Fibroblast of the aortic adventitia (primary cell): ENCODE results near the gene ZNF184. TPM values are rescaled to one million over a fixed set of nuclear protein-coding genes. Genes with fewer than 3 reads are reported as not detected.

Experiments used
- DNase-seq: peaks from one replicate; pipeline ENCODE4 v3.0.0-alpha.2; 2010; ENCODE audit warnings: low read depth
- H3K4me3 ChIP-seq: 2 replicates; pipeline ENCODE4 v1.5.1; 2011; ENCODE audit warnings: low read depth, mild to moderate bottlenecking, control low read depth, low read length, moderate library complexity
- total RNA-seq: library from RNA; depleted of rRNA; stranded (reverse); fragments of >200 nt; gene quantifications from 2 replicates; pipeline ENCODE4 v1.2.3, GENCODE V29; 2012; ENCODE audit warnings: low replicate concordance
- TF ChIP-seq, protein P1 (sequence below): IDR thresholded peaks from 2 replicates; pipeline ENCODE4 v1.5.1; 2011; ENCODE audit warnings: mild to moderate bottlenecking, low read length, control low read depth, inconsistent platforms; ENCODE audit not compliant: insufficient read depth

Gene ZNF184
- total RNA-seq, 1 donor: 12.2 TPM

- H3K4me3 ChIP-seq: no peak overlapping the region
- DNase-seq: no peak
- TF ChIP-seq, protein P1, sequence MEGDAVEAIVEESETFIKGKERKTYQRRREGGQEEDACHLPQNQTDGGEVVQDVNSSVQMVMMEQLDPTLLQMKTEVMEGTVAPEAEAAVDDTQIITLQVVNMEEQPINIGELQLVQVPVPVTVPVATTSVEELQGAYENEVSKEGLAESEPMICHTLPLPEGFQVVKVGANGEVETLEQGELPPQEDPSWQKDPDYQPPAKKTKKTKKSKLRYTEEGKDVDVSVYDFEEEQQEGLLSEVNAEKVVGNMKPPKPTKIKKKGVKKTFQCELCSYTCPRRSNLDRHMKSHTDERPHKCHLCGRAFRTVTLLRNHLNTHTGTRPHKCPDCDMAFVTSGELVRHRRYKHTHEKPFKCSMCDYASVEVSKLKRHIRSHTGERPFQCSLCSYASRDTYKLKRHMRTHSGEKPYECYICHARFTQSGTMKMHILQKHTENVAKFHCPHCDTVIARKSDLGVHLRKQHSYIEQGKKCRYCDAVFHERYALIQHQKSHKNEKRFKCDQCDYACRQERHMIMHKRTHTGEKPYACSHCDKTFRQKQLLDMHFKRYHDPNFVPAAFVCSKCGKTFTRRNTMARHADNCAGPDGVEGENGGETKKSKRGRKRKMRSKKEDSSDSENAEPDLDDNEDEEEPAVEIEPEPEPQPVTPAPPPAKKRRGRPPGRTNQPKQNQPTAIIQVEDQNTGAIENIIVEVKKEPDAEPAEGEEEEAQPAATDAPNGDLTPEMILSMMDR: no peak
These were observed 39.6 kb upstream of the ZNF184 start for GRCh38 chr6:27512525-27512924.

- TF ChIP-seq, protein P1: no peak
- DNase-seq: no peak
- no peak overlapping the region for H3K4me3 ChIP-seq
These were observed 34.4 kb upstream of the ZNF184 start for GRCh38 chr6:27507041-27507956.

DNA sequence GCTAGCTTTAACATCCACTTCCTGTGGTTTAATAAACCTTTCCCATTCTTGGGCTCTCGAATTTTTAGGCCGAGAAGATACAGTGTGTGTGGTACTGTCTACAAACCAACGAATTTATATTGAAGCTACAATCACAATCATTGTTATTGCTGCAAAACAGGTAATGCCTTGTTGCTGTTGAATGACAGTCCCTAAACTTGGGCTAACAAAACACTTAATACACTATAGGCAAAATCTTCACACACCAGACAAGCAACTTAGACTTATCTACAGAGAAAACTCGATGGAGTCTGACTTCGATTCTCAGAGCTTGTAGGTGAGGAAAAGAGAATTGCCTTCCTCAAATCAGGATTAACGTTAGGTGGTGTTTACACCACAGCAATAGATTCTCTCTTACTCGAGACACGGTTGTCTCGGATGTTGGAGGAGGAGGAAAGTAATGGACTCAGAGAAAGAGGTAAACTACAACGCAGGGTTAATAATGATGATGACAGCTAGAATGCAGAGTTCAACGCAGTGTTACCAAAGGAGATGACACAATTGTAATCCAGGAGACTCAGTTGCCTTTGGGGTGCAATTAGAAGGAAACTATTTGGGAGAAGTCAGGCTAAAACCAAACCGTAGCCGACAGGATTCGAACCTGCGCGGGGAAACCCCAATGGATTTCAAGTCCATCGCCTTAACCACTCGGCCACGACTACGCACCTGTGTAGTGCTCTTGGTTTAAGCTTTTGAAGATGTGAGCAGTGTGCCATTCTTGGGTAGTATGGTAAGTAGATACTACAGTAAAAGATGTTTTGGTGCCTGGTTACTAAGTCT lies 32.5 kb upstream of the ZNF184 start:
- no peak overlapping the region for H3K4me3 ChIP-seq
- TF ChIP-seq, protein P1: no peak
- peak; percentile 49 for DNase-seq

GRCh38 chr6:27503436-27504030 lies 30.6 kb upstream of the ZNF184 start:
- TF ChIP-seq, protein P1: no peak
- peak; percentile 86 for DNase-seq

DNA sequence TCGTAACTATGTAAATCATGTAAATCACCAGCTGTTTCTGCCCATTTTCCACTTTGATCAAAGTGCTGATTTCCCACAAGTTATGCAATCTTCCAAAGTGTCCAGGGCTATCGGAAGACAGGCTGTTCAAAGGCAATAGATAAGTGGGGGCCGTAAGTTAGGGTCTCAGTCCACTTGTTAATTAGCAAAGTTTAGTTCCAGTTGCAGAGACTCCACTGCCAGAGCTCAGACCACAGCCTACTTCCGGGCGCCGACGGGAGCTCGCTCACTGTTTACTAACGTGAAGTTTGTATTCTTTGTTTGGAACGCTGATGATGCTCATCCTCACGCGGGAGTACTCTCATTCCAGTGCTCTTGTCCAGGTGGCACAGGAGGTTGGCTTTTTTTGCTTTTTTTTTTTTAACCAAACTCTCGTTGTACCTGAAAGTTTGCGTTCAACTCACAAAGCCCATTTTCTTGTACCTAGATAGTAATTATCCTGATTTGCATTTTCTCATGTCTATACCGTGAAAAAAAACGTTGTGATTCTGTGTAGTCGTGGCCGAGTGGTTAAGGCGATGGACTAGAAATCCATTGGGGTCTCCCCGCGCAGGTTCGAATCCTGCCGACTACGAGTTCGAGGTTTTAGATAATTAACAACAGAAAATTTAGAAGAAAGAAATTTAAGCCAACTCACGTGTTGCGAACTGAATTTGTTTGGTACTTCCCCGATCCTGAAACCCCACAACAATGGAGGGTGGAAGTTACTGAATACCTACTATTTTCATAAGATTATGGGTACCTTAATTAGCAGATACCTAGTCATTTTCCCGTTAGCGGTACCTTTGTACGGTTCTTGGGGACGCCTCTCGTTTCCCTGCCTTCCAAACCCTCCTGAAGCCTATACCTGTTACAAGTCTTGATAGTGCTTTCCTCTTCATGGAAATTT lies 29.9 kb upstream of the ZNF184 start:
- peak overlapping the region; percentile 65 for H3K4me3 ChIP-seq
- peak; percentile 65 for DNase-seq
- TF ChIP-seq, protein P1: no peak

More at GRCh38 chr6:27503436-27504030, 30.6 kb upstream of the ZNF184 start:
- H3K4me3 ChIP-seq: peak overlapping the region; percentile 65

DNA sequence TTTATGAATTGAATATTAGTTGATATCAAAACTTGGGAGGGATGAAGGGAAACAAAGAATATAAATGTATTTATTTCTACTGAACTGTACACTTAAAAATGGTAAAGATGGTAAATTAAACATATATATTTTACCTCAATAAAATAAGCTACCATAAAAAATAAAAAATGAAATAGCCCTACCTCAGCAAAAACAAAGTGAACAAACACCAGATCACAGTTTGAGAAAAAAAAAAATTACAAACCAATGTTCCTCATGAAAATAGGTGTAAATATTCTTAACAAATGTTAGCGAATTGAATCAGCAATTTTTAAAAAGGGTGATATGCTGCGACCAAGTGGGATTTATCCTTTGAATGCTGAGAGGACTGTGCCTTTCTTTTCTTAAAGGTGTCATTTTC lies 28.3 kb upstream of the ZNF184 start:
- H3K4me3 ChIP-seq: no peak overlapping the region

More for the DNA sequence above, 28.3 kb upstream of the ZNF184 start:
- TF ChIP-seq, protein P1: no peak
- no peak for DNase-seq
